HepG2 (cell line): ENCODE results near the gene MEG3. TPM values are rescaled to one million over a fixed set of nuclear protein-coding genes. Genes with fewer than 3 reads are reported as not detected.

Experiments used
- ATAC-seq: fragments of 200-7000 bp; cut with Tn5 transposase; 3 replicates; pipeline ENCODE4 v1.9.1; 2020; ENCODE audit warnings: mild to moderate bottlenecking, moderate library complexity
- BruUV-seq: library from RNA; stranded (reverse); fragments of 400-500 nt; replicated peaks from 2 replicates; lab custom pipeline; 2021; lab: Mats Ljungman, UMichigan
- CTCF ChIA-PET: fragments of 300-600 bp; formaldehyde crosslinking; extraction: SDS; loops from one replicate; lab custom pipeline; 2021; ENCODE audit warnings: low total read pairs, inconsistent platforms, low intra/inter-chr PET ratio; lab: Yijun Ruan, JAX
- POLR2A ChIA-PET: fragments of 350-600 bp; sonication (Branson Sonifier 250); formaldehyde crosslinking; loops from one replicate; lab custom pipeline; 2020; ENCODE audit warnings: antibody characterized with exemption, inconsistent platforms; lab: Yijun Ruan, JAX
- DNase-seq: peaks from one replicate; pipeline ENCODE4 v3.0.0-alpha.2; 2015; ENCODE audit warnings: low spot score
- FAIRE-seq: peaks from 3 replicates; lab custom pipeline; 2011; peaks lifted over from hg19 to GRCh38; lab: Jason Lieb, UNC
- H2AFZ ChIP-seq: one replicate; pipeline ENCODE4 v1.6.1; 2011; ENCODE audit warnings: low read length, inconsistent platforms
- H3K27ac ChIP-seq: fragments of 300-600 bp; 3 replicates; pipeline ENCODE4 v1.8.0; 2011; ENCODE audit warnings: mixed run types, mild to moderate bottlenecking, mixed read lengths, low read length, inconsistent platforms; ENCODE audit not compliant: insufficient read depth; ENCODE audit errors: extremely low read length
- H3K27me3 ChIP-seq, 2 experiments: fragments of 200-600 bp in 1 of 2; 2 replicates in 1 of 2; 3 replicates in 1 of 2; pipeline versions ENCODE4 v1.6.0 to v1.8.0; 2011; ENCODE audit warnings: low read length in 2 of 2, mild to moderate bottlenecking in 2 of 2, moderate library complexity in 2 of 2, inconsistent platforms in 1 of 2; ENCODE audit not compliant: insufficient read depth in 2 of 2, control insufficient read depth in 1 of 2
- H3K36me3 ChIP-seq, 2 experiments: fragments of 200-600 bp in 1 of 2; replicated peaks in 1 of 2; 2 replicates in 1 of 2; 3 replicates in 1 of 2; pipeline versions ENCODE4 v1.5.1 to v1.8.0; 2011; ENCODE audit warnings: low read length in 2 of 2, inconsistent platforms in 1 of 2; ENCODE audit not compliant: insufficient read depth in 2 of 2, control insufficient read depth in 1 of 2
- H3K4me1 ChIP-seq: 2 replicates; pipeline ENCODE4 v1.5.1; 2012; ENCODE audit warnings: low read length, inconsistent platforms; ENCODE audit not compliant: insufficient read depth
- H3K4me2 ChIP-seq: 2 replicates; pipeline ENCODE4 v1.6.0; 2011; ENCODE audit warnings: low read depth, low read length, inconsistent platforms
- H3K4me3 ChIP-seq, 3 experiments: fragments of 200-600 bp in 1 of 3; sonication (generic), shearing (Covaris generic) in 1 of 3; replicated peaks in 1 of 3; 2 replicates each; pipeline ENCODE4 v1.5.1; 2011 to 2016; ENCODE audit warnings: low read length in 3 of 3, inconsistent platforms in 2 of 3, low read depth in 2 of 3, mild to moderate bottlenecking in 2 of 3, control low read depth in 1 of 3, mixed read lengths in 1 of 3; ENCODE audit not compliant: insufficient read depth in 1 of 3
- H3K79me2 ChIP-seq: one replicate; pipeline ENCODE4 v1.6.1; 2011; ENCODE audit warnings: low read length, inconsistent platforms; ENCODE audit not compliant: insufficient read depth
- H3K9ac ChIP-seq: 2 replicates; pipeline ENCODE4 v1.6.0; 2011; ENCODE audit warnings: mild to moderate bottlenecking, low read depth, low read length, inconsistent platforms; ENCODE audit not compliant: insufficient read depth
- H3K9me3 ChIP-seq: 2 replicates; pipeline ENCODE4 v1.5.1; 2012; ENCODE audit warnings: mild to moderate bottlenecking, low read length
- H4K20me1 ChIP-seq: 2 replicates; pipeline ENCODE4 v1.6.0; 2011; ENCODE audit warnings: inconsistent platforms, mild to moderate bottlenecking, low read length, moderate library complexity; ENCODE audit not compliant: insufficient read depth
- ATRX ChIP-seq: sonication (generic); formaldehyde crosslinking; IDR thresholded peaks from 2 replicates; pipeline ENCODE4 v1.4.0; 2020; ENCODE audit warnings: missing genetic modification reagents, borderline replicate concordance
- DBP ChIP-seq: sonication (generic); formaldehyde crosslinking; IDR thresholded peaks from 2 replicates; pipeline ENCODE4 v1.4.0; 2020; ENCODE audit warnings: missing genetic modification reagents; ENCODE audit errors: not compliant biosample characterization
- MAFG ChIP-seq: sonication (generic); formaldehyde crosslinking; IDR thresholded peaks from 2 replicates; pipeline ENCODE4 v1.5.1; 2020; ENCODE audit warnings: mild to moderate bottlenecking, missing genetic modification reagents
- MED1 ChIP-seq: sonication (generic); formaldehyde crosslinking; IDR thresholded peaks from 2 replicates; pipeline ENCODE4 v1.4.0; 2020; ENCODE audit warnings: missing genetic modification reagents
- NFE2L1 ChIP-seq: sonication (generic); formaldehyde crosslinking; IDR thresholded peaks from 2 replicates; pipeline ENCODE4 v1.4.0; 2020; ENCODE audit warnings: missing genetic modification reagents, mild to moderate bottlenecking, borderline replicate concordance
- NR2F2 ChIP-seq: IDR thresholded peaks from 2 replicates; pipeline ENCODE4 v1.6.1; 2012; ENCODE audit warnings: low read depth, inconsistent platforms, borderline replicate concordance
- PCBP2 ChIP-seq: fragments of 200-400 bp; formaldehyde crosslinking; optimal IDR thresholded peaks from 2 replicates; pipeline ENCODE3; 2018; ENCODE audit warnings: low read length, low read depth; ENCODE audit not compliant: poor library complexity, severe bottlenecking
- POLR2G ChIP-seq: fragments of 200-400 bp; formaldehyde crosslinking; IDR thresholded peaks from 2 replicates; pipeline ENCODE4 v1.6.1; 2018; ENCODE audit warnings: mild to moderate bottlenecking, low read depth, low read length, moderate library complexity
- RAD21 ChIP-seq: fragments of 450-650 bp; formaldehyde crosslinking; IDR thresholded peaks from 2 replicates; pipeline ENCODE4 v1.5.0; 2020; ENCODE audit warnings: mild to moderate bottlenecking
- TBL1XR1 ChIP-seq: fragments of 150-350 bp; IDR thresholded peaks from 2 replicates; pipeline ENCODE4 v1.6.1; 2014; ENCODE audit warnings: borderline replicate concordance, low read length; ENCODE audit not compliant: partially characterized antibody
- ZBED4 ChIP-seq: sonication (generic); formaldehyde crosslinking; IDR thresholded peaks from 2 replicates; pipeline ENCODE4 v1.4.0; 2020; ENCODE audit warnings: missing genetic modification reagents, borderline replicate concordance
- ZNF354B ChIP-seq: sonication (generic); formaldehyde crosslinking; IDR thresholded peaks from 2 replicates; pipeline ENCODE4 v1.8.0; 2022; ENCODE audit warnings: mild to moderate bottlenecking, missing genetic modification reagents
- ZNF644 ChIP-seq: IDR thresholded peaks from 2 replicates; pipeline ENCODE4 v1.6.1; 2016; ENCODE audit warnings: low read depth
- ZNF781 ChIP-seq: sonication (generic); formaldehyde crosslinking; IDR thresholded peaks from 2 replicates; pipeline ENCODE4 v1.5.1; 2020; ENCODE audit warnings: borderline replicate concordance, mild to moderate bottlenecking, missing genetic modification reagents; ENCODE audit errors: not compliant biosample characterization
- WGBS: methylation state at CpG from one replicate; pipeline ENCODE4 v1.1.6; 2017; ENCODE audit warnings: low lambda C conversion rate; 5-methylcytosine and 5-hydroxymethylcytosine counted together
- in situ Hi-C: cut with HindIII; loops from 2 replicates; pipeline ENCODE4 v1.10.0; 2017; ENCODE audit warnings: low pct_unique_long_range_greater_than_20kb; ENCODE audit not compliant: extremely low pct_ligation_motif_present
- intact Hi-C: fragments of 100-400 bp; cut with micrococcal nuclease; formaldehyde crosslinking; loops from one replicate; pipeline ENCODE4 v1.10.0; 2022; ENCODE audit not compliant: unreplicated experiment
- polyA plus RNA-seq, 8 experiments: library from polyadenylated mRNA; depleted of rRNA in 3 of 8; stranded (reverse) in 7 of 8; unstranded in 1 of 8; fragments of >200 nt; fragmentation: Illumina TruSeq in 4 of 8; extraction: Trizol in 4 of 8; gene quantifications; 2 replicates each; pipeline versions ENCODE4 v1.2.1 to v1.2.3, GENCODE V29; 2011 to 2016; ENCODE audit warnings: low read depth in 4 of 8, missing spikeins in 1 of 8, mixed read lengths in 1 of 8; ENCODE audit not compliant: insufficient read depth in 1 of 8
- total RNA-seq, 5 experiments: library from RNA; depleted of rRNA; stranded (reverse); fragments of >200 nt; fragmentation: Illumina TruSeq; extraction: Trizol; gene quantifications; 2 replicates each; pipeline ENCODE4 v1.2.3, GENCODE V29; 2016; ENCODE audit warnings: low read depth in 1 of 5

Gene MEG3
- total and polyA plus RNA-seq, 2 of the 13 experiments (the other 11 are each of a cell fraction or from before 2014, with no cell fraction given) = 0.17 TPM; not detected in 1

GRCh38 chr14:100837805-100838350 is 12.0 kb downstream of the MEG3 start:
- no peak overlapping the region for H3K27ac ChIP-seq
- ChIA-PET POLR2A (no interaction called here), CTCF (no interaction called here)
- no peaks in the 10 kb centered on the region for H3K79me2 ChIP-seq
- DNase-seq (no peak), FAIRE-seq (no peak), ATAC-seq (no peak)
- H2AFZ ChIP-seq = no peak overlapping the region
- intact Hi-C loops = no loop called here
- H3K9ac ChIP-seq = no peak overlapping the region
- TF ChIP-seq NR2F2 (no peak), PCBP2 (no peak), NFE2L1 (no peak), MED1 (CRISPR knock-in tag) (no peak), TBL1XR1 (no peak), ZNF781 (no peak), RAD21 (CRISPR knock-in tag) (no peak), ZNF644 (CRISPR knock-in tag) (no peak), POLR2G (no peak), ZBED4 (CRISPR knock-in tag) (no peak), MAFG (CRISPR knock-in tag) (no peak), DBP (no peak), ATRX (CRISPR knock-in tag) (no peak), ZNF354B (no peak)
- H3K4me1 ChIP-seq = peaks cover 61% of the 10 kb centered on the region
- no peaks in the 10 kb centered on the region for H3K36me3 ChIP-seq
- no peak overlapping the region for H3K4me2 ChIP-seq
- BruUV-seq = no TSS peak
- H3K27me3 ChIP-seq = no peaks in the 10 kb centered on the region
- in situ Hi-C loops = no loop called here
- H3K4me3 ChIP-seq = no peak overlapping the region
- no peaks in the 10 kb centered on the region for H4K20me1 ChIP-seq
- 70% methylated on average over 6 of the region's 8 CpGs for WGBS
- no peaks in the 10 kb centered on the region for H3K9me3 ChIP-seq
